Mammary epithelial cell (primary cell): ENCODE data around the gene RBM10.

ENCODE experiments used
- EZH2 ChIP-seq: IDR thresholded peaks from 2 replicates; pipeline ENCODE4 v1.6.1; 2012; ENCODE audit warnings: low read length, inconsistent platforms, borderline replicate concordance
- TF ChIP-seq, protein P1 (sequence below), 2 donors: IDR thresholded peaks in 1 of 2; conservative IDR thresholded peaks in 1 of 2; 2 replicates each; pipeline ENCODE4 v1.5.1; 2011 to 2012; ENCODE audit warnings: inconsistent platforms in 2 of 2, low read length in 2 of 2, mild to moderate bottlenecking in 2 of 2, control low read depth in 1 of 2, low read depth in 1 of 2; ENCODE audit not compliant: insufficient read depth in 1 of 2; ENCODE audit errors: extremely low read depth in 1 of 2

DNA sequence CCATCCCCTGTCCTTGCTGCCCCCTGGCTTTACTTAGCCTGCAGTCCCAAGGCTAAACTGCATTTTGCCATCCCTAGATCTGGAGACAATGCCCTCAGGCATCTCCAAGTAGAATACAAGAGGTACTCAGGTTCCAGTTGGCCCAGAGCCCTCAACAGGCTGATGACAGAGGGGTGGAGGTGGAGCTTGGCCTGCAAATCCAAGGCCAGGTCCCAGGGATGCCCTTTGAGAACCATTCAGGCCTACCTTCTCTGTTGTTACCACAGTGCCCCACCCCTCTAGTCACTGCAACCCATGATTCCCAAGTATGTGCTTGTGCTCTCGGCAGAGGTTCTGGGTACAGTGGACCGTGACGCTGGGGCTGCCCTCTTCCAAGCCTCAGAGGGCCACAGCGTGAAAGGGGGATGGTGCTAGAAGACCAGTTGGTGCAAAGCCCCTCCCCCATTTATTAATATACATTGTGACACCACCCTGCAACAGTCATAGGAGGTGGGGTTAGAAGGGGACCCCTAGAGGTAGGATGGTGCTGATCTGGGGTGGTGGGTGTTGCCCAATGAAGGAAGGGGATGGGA lies 42.2 kb downstream of the RBM10 start:
- TF ChIP-seq, protein P1, sequence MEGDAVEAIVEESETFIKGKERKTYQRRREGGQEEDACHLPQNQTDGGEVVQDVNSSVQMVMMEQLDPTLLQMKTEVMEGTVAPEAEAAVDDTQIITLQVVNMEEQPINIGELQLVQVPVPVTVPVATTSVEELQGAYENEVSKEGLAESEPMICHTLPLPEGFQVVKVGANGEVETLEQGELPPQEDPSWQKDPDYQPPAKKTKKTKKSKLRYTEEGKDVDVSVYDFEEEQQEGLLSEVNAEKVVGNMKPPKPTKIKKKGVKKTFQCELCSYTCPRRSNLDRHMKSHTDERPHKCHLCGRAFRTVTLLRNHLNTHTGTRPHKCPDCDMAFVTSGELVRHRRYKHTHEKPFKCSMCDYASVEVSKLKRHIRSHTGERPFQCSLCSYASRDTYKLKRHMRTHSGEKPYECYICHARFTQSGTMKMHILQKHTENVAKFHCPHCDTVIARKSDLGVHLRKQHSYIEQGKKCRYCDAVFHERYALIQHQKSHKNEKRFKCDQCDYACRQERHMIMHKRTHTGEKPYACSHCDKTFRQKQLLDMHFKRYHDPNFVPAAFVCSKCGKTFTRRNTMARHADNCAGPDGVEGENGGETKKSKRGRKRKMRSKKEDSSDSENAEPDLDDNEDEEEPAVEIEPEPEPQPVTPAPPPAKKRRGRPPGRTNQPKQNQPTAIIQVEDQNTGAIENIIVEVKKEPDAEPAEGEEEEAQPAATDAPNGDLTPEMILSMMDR (conservative IDR thresholded peaks at IDR 0.05 in 1 of 2, IDR thresholded peaks at IDR 0.05 in 1 of 2; ENCODE audit: extremely low read depth in 1 of 2, insufficient read depth in 1 of 2, low read depth in 1 of 2, low read length in 2 of 2) = no peak
- no peak for TF ChIP-seq EZH2
